Mucosa of descending colon (tissue), 3 donors: ENCODE measurements around the gene DIPK2B. TPM values are rescaled to one million over a fixed set of nuclear protein-coding genes. Genes with fewer than 3 reads are reported as not detected.

Source experiments
- ATAC-seq: fragments of 200-7000 bp; cut with Tn5 transposase; one replicate; pipeline ENCODE4 v1.9.1; 2020; ENCODE audit warnings: mild to moderate bottlenecking, moderate library complexity
- DNase-seq, 3 donors: peaks; one replicate each; pipeline ENCODE4 v3.0.0-alpha.2; 2020
- H3K36me3 ChIP-seq: fragments of 200-600 bp; one replicate; pipeline ENCODE4 v1.8.0; 2021; ENCODE audit warnings: low read depth, mild to moderate bottlenecking
- H3K4me1 ChIP-seq: fragments of 200-600 bp; one replicate; pipeline ENCODE4 v1.8.0; 2021; ENCODE audit warnings: low read depth, mild to moderate bottlenecking
- H3K4me3 ChIP-seq: fragments of 200-600 bp; one replicate; pipeline ENCODE4 v1.8.0; 2021; ENCODE audit warnings: mild to moderate bottlenecking
- H3K9me3 ChIP-seq: fragments of 200-600 bp; one replicate; pipeline ENCODE4 v1.8.0; 2021; ENCODE audit warnings: mild to moderate bottlenecking
- intact Hi-C, 2 donors: fragments of 100-400 bp; cut with DNase I in 1 of 2; cut with micrococcal nuclease in 1 of 2; formaldehyde crosslinking; loops; one replicate each; pipeline versions ENCODE4 v1.11.0 to v1.11.1; 2022; cut with DNase I, micrococcal nuclease
- total RNA-seq, 3 donors: library from RNA; stranded (reverse); fragmentation: NEBNext Ultra II Directional in 2 of 3; extraction: Animal tissue kit (Norgen Biotek cat#: 25700) in 2 of 3; gene quantifications; one replicate each; pipeline versions ENCODE4 v1.2.1 to v1.2.4, GENCODE V29; 2021 to 2023
- TF ChIP-seq, protein P1 (sequence below): fragments of 200-600 bp; IDR thresholded peaks from one replicate; pipeline ENCODE4 v1.8.0; 2022; ENCODE audit warnings: antibody characterized with exemption, mild to moderate bottlenecking
- donor health status: DM: no; HTN: no; CAD: no; lungs with moderate emphysema.
- donor health status: DM: no; HTN: no; CAD: no.
- donor health status: DM: no; HTN: yes; CAD: no.

DIPK2B gene
- total RNA-seq, 3 donors from 2014 or later = 1.9 to 6.4 (median 5.4) TPM

DNA sequence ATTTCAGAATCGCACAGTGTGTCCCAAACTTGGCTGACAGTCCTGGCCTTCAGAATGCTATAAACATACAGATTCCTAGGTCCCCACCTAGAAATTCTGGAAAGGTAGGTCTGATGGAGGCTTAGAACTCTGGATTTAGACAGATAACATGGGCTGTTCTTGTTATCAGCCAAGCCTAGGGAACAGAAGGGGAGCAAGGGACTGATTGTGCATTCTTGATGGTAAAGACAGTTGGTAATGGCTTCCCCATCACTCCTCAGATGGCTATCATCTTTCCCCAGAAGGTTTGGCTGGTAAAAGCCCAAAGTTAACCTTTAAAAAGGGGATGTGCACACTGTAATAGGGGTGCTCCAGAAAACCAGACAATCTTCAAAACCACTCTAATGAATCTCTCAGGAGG lies 35.7 kb downstream of the DIPK2B start:
- DNase-seq (no peak), ATAC-seq (no peak)
- TF ChIP-seq, protein P1, sequence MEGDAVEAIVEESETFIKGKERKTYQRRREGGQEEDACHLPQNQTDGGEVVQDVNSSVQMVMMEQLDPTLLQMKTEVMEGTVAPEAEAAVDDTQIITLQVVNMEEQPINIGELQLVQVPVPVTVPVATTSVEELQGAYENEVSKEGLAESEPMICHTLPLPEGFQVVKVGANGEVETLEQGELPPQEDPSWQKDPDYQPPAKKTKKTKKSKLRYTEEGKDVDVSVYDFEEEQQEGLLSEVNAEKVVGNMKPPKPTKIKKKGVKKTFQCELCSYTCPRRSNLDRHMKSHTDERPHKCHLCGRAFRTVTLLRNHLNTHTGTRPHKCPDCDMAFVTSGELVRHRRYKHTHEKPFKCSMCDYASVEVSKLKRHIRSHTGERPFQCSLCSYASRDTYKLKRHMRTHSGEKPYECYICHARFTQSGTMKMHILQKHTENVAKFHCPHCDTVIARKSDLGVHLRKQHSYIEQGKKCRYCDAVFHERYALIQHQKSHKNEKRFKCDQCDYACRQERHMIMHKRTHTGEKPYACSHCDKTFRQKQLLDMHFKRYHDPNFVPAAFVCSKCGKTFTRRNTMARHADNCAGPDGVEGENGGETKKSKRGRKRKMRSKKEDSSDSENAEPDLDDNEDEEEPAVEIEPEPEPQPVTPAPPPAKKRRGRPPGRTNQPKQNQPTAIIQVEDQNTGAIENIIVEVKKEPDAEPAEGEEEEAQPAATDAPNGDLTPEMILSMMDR = no peak
- no peak overlapping the region for H3K4me3 ChIP-seq
- H3K9me3 ChIP-seq = no peaks in the 10 kb centered on the region
- H3K36me3 ChIP-seq = no peaks in the 10 kb centered on the region
- intact Hi-C loops = no loop called here
- H3K4me1 ChIP-seq = no peaks in the 10 kb centered on the region

DNA sequence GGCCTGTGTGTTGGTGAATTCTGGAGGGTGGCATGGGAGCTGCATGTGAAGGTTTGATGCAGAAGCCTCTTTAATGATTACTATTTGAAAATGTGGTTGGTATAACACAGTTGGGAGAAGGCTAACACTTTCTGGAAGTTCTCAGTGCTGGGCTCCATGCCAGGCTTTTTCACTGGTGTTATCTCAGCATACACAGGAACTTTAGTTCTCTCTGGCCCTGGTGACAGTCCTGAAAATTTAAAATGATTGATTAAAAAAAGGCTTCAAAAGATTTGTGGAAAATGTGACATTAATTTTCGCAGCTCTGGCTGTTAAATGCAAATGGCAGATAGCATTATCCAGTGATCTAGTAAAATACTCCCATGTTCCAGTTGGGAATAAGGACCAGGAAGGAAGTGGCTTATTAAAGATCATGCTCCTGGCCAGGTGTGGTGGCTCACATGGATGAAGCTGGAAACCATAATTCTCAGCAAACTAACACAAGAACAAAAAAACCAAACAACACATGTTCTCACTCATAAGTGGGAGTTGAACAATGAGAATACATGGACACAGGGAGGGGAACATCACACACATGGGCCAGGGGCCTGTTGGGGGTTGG lies 36.6 kb downstream of the DIPK2B start:
- no peak for ATAC-seq
- intact Hi-C loops = no loop called here
- Histone ChIP-seq H3K4me3 (no peak overlapping the region), H3K9me3 (no peaks in the 10 kb centered on the region), H3K36me3 (no peaks in the 10 kb centered on the region), H3K4me1 (no peaks in the 10 kb centered on the region)
- TF ChIP-seq, protein P1 = no peak
- peak in 1 of 3 donors; percentile 17 for DNase-seq

DNA sequence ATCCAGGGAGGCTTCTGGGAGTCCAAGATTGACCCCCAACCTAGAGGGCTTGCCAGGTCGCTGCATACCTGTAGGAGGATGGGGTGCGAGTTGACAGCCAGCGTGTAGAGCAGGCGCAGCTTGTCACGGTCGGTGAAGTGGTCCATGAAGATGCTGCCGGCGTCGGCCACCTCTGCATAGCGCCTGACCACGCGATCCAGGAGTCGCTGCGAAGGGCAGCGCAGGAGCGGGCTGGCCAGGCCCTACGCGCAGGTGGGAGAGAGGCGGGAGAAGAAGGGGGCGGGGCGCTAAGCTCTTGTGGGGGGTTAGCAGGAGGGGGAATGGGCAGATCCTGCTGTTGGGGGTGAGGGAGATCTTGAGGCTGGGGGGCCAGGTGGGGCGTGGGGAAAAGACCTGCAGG lies 43.0 kb downstream of the DIPK2B start:
- TF ChIP-seq, protein P1 = no peak
- no peaks in the 10 kb centered on the region for H3K36me3 ChIP-seq
- intact Hi-C loops = no loop called here

DNA sequence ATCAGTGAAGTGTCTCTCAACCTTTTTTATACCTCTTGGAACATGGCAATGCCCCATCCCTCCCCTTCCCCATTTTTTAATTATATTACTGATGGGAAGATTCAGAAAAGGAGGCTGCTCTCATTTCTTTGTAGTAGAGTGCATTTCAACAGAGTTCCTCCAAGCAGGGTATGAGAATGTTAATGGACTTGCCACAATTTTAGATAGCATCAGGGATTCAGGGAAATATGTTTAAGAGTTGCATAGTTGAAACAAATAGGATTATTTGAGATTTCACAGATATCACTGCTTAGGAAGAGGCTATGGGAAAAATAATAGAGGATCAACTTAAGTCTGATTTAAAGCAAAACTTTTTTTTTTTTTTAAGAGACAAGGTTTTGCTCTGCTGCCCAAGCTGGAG lies 46.2 kb downstream of the DIPK2B start:
- no peaks in the 10 kb centered on the region for H3K4me1 ChIP-seq
- DNase-seq (no peak), ATAC-seq (no peak)
- TF ChIP-seq, protein P1 = no peak
- no peaks in the 10 kb centered on the region for H3K9me3 ChIP-seq
- no peaks in the 10 kb centered on the region for H3K36me3 ChIP-seq
- intact Hi-C loops = no loop called here
- H3K4me3 ChIP-seq = no peak overlapping the region

More for the DNA sequence above, 43.0 kb downstream of the DIPK2B start:
- no peak for DNase-seq
- Histone ChIP-seq H3K9me3 (no peaks in the 10 kb centered on the region), H3K4me1 (no peaks in the 10 kb centered on the region), H3K4me3 (no peak overlapping the region)
- ATAC-seq = no peak

DNA sequence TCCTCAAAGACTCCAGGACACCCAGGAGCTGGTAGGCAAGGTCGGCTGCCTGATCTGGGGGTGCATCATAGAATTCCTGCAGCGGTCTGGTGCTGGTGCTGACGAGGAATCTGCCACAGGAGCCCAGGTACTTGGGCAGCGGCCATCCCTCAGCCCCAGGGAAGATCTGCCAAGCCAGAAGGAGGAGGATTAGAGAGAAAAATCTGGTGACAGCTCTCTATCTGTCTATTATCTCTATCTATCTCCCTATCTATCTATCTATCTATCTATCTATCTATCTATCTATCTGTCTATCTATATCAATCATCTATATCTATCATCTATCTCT lies 46.7 kb downstream of the DIPK2B start:
- Histone ChIP-seq H3K36me3 (no peaks in the 10 kb centered on the region), H3K9me3 (no peaks in the 10 kb centered on the region), H3K4me1 (no peaks in the 10 kb centered on the region), H3K4me3 (no peak overlapping the region)
- ATAC-seq (no peak), DNase-seq (no peak)
- intact Hi-C loops = no loop called here
- TF ChIP-seq, protein P1 = no peak
